NOMO-1 (cell line): ENCODE measurements around the gene PANK4.
A peak's percentile ranks its signal among the peaks of the same experiment; 100 is the strongest.
"Not testable (repeated sequence)": the region's sequence is repeated elsewhere in the genome, so short reads cannot be mapped to it uniquely, and the experiment has no call there.

Experiments
- DNase-seq, 2 experiments: peaks; one replicate each; lab custom pipeline; 2025; ENCODE audit not compliant: unreplicated experiment in 2 of 2; lab: John Stamatoyannopoulos, UW

PANK4 gene

DNA sequence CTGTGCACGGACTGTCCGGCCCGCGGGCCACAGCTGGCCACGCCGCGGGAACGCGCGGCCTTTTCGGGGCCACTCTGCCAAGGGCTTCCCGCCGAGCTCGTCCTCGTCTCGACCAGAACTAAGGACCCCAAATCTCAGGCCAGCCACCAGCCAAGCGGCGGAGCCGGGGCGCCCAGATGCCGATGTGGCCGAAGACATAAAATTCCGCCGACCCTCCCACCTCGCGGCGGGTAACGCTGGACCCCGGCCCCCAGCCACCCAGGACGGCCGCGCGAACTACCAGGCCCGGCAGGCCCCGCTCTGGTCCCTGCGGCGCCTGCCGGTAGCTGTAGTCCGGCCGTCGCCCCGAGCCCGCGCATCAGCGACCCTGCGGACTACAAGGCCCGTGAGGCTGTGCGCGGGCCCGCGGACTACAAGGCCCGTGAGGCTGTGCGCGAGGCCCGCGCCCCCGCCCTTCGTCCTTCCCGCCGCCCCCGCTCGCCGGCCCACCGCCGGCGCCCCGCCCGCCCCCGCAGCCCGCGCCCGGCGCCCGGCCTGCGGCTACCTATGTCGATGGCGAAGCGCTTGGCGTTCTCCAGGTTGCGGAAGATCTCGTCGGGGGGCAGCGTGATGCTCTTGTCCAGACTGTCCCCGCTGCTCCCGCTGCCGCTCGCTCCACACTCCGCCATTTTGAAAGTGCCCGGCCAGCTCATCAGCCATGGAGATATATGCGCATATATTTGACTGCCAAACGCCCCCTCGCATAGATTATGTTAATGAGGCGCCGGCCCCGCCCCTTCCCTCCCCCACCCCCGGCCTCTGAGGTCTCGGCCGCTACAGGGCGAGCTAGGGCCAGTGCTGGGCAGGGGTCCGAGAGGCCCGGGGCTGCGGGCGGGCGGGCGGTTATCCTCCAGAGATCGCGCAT lies at the start of gene PANK4:
Gene PANK4 (minus strand): TSS at position 677 of the 904 bp plus-strand sequence. CDS start 9 bp downstream, at position 668.
- DNase-seq: peak; percentile 86 to 91

DNA sequence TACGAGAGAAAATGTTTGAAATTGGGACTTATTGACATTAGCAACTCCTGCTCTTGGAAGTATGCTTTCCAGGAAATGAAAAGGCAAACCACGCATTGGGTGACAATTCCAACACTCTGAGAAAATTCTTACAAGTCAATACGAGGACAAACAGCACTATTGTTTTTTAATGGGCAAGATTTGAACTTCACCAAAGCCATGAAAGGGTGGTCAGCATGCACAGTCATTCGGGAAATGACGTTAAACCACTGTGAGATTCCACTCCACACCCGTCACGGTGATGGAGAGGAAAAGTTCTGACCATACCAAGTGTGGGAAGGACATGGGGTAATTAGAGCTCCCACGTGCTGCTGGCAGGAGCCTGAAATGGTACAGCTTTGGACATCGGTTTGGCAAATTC lies 48.0 kb upstream of the PANK4 start:
- DNase-seq: no peak

DNA sequence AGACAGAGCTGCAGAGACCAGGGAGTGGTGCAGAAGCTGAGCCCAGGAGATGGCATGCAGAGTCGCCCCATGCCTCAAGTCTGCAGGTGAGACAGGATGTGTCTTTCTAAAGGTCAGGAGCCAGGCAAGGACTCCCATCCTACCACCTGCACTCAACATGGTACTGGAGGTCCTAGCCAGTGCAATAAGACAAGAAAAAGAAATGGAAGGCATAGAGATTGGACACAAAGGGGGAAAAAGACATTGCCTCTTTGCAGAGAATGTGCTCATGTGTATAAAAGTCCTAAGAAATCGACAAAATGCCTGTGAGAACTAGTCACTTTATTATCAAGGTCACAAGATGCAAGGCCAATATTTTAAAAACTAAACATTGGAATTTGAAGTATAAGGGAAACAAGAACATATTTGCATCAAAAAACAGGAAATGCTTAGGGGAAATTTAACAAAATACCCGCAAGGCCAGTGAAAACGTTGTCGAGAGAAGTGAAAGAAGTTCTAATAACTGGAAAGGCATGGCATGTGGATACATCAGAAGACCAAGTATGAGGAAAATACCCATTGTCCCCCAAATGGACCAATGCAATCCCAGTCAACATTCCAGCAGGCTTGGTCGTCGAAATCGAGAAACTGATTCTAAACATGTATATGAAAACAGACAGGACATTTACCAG lies 47.0 kb upstream of the PANK4 start:
- no peak for DNase-seq

DNA sequence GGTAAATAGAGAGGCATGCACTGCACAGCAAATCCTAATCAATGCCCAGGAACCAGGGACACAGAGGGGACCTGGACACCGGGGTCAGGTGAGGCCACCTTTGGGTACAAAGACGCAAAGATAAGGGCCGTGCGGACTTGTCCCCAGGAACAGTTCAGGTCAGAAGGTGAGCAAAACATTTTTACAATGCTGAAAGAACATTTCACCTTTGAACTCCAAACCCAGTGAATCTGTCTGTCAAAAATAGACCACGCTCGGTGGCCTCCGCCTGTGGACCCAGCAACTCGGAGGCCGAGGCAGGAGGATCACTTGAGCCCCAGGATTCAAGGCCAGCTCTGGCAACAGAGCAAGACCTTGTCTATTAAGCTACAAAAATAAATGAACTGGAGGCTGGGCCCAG lies 45.0 kb upstream of the PANK4 start:
- no peak for DNase-seq

DNA sequence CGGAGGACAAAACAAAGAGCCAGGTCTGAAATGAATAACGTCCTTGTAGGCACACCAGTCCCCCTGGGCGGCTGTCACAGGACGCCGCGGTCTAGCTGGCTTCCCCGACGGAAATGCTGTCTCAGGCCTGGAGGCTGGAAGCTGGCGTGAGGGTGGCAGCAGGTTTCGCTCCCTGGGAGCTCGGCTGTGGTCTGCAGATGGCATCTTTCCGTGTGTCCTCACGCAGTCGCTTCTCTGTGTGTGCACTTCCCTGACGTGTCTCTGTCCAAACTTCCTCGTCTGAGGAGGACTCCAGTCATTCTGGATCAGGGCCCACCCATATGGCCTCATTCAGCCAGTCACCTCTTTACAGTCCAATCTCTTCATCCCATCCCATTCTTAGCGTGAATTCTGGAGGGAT lies 43.9 kb upstream of the PANK4 start:
- DNase-seq: no peak

DNA sequence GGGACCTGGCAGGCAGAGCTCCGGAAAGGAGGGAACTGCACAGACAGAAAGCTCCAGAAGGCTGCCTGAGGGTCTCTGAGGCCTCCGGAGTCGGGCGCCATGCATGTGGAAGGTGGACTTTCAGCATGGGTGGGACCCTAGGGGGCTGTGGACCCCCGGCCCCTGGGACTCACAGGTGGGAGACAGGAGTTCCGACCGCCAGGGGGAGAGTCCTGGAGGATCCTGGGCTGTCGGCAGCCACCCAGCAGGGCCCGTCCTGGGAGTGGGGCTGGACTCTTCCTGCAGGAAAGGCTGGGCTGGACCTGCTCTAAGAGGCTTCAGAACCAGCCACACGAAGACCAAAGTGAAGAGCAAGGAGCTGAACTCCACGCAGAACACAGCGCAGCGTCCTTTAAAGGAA lies 43.3 kb upstream of the PANK4 start:
- DNase-seq: not testable (repeated sequence)

DNA sequence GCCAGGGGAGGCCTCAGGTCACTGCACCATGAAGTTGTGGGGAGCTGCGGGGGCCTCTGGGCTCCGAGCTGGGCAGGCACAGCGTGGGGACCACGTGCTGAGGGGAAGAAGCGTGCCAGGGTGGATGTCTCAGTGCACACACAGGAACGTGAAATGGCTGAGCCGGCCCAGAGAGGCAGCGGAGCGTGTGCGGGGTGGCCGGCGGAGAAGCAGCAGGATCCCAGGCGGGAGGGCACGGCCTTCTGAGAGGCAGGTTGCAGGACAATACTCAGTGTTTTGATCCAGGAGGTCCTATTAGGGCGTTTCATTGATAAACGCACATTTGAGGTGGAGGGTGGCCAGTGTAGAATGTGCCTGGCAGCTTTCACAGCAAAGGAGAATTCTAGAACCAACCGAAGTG lies 42.7 kb upstream of the PANK4 start:
- DNase-seq: no peak

DNA sequence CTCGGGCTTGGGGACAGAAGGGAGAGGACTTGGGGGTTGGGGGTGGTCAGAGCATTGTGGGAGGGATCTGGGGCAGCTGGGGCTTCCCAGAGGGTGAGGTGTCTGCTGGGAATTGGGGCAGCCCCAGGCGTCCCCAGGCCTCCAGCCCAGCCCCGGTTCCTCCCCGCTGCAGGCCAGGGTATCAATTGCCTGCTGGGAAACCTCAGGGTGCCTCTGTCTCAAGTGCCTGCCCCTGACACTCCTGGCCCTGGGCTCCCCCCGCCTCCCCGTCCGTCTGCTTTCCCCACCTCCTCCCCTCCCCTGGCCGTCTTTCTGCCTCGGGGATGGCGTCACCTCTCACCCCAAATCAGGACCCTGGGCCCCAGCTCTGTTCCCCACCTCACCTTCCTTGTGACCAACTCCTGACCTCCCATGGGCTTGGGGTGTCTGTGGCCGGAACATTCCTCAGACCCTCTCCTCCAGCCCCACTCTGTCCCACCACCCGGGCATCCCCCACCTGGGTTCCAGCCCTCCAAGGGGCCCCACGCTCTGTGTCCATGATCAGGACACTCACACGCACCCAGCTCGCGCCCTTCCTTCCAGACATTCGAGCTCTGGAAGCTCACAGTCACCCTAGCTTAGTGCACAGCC lies 41.9 kb upstream of the PANK4 start:
- not testable (repeated sequence) for DNase-seq

DNA sequence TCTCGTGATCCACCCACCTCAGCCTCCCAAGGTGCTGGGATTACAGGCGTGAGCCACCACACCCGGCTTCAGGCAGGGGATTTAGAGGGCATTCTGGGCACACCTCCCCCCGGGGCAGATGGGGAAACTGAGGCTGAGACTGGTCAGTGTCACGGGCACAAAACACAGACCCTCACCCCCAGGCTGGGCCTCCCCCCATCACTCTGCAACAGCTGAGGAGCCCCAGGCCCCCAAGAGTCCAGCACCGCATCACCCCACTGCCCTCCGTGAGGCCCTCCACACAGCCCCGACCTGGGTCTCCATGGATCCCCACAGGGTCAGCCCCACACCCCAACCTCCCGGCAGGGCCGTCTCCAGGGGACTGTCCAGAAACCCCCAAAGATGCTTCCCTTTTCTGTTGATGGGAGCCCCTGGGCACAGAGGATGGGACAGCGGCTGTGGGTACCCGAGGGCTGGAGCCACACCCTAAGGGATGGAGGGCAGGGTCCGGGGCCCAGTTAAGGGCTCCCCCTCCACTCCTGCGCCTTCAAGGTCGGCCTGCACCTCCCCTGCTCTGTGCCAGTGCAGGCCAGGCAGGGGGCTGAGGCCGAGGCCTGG lies 40.8 kb upstream of the PANK4 start:
- no peak for DNase-seq

DNA sequence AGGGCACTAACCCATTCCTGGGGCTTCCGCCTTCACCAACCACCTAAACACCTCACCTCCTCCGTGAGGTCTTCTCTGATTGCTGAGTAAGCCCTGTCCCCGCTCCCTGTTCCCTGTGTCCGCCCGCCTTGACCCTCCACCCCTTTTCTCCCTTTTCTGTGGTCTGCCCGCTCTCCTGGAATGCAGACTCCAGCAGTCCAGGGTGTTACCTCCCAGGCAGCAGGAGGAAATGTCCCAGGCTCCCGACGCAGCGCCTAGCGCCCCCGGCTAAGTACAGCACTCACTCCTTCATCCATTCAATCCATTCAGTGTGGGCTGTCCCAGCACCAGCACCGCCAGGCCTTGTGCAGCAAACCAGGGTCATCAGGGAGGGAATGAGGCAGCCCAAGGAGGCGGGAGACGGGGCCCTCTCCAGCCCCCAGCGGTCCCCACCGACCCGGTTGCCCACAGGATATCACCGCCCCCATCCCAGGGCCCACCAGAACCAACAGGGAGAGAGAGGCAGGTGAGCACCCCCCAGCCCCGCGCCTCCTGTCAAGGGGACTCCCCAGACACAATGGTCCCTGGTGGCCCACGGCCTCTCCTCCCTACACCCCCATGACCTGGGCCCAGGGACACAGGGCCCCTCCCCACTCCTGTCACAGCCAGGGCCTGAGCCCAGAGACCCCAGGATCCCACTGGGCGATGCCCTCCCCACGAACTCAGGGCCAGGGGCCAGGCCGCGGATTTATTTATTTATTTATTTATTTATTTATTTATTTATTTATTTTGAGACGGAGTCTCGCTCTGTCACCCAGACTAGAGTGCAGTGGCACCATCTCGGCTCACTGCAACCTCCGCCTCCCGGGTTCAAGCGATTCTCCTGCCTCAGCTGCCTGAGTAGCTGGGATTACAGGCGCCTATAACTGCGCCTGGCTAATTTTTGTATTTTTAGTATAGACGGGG lies 40.0 kb upstream of the PANK4 start:
- DNase-seq: no peak

DNA sequence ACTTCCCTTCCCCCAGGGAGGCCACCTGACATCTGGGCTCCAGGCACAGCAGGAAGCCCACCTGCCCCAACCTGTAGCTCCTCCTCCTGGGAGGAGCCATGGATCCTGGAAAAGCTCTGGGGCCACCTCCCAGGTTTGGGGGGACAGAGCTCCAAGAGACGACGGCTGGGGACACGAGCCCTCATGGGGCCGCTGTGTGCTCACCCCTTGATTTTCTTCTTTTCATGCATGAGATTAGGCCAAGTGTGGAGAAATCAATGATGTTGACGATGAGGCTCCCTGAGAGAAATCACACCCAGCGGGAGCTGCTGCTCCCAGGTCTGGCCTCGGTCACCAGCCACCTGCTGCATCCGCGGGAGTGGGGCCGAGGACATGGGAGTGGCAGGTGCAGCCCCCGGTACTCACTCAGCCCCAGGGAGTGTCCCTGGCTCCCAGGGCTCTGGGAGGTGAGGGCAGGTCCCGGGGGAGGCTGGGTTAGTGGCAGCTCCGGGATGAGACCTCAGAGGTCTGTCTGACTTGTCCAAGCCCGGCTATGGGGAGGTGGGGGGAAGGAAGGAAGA lies 38.5 kb upstream of the PANK4 start:
- DNase-seq: no peak

DNA sequence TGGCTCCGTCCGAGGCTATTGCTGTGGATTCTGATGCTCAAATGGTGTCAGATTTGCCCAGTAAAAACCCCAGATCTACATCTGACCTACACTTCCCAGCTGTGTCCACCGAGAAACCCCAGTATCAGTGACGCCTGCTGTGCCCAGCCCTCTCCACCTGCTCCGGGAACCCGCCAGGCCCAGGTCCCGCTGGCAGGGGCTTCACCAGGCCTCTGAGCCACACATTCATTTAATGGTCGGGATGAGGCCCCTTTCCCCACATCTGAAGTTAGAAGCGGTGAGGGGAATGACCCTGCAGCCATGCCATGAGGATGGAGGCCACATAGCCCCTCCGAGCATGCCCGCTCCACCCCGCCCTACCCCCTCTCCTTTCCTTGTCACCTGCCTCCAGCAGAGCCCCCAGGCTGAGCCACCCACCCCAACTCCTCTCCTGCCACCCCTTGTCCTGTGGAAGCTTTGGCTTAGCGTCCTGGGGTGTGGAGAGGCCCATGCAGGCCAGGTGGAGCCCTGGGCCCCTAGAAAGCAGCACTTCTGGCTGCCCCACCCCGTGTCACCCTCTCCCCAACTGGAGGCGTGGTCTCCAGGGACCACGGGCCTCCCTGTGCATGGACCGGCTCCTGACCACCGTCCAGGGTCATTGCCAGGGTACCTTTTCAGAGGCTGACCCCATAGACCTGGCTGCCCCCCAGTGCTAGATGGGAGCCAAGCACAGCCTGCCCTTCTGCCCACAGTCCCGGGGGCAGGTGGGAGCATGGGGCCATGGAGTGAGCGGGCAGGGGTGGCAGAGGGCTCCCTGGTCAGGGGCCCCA lies 37.8 kb upstream of the PANK4 start:
- DNase-seq: no peak

DNA sequence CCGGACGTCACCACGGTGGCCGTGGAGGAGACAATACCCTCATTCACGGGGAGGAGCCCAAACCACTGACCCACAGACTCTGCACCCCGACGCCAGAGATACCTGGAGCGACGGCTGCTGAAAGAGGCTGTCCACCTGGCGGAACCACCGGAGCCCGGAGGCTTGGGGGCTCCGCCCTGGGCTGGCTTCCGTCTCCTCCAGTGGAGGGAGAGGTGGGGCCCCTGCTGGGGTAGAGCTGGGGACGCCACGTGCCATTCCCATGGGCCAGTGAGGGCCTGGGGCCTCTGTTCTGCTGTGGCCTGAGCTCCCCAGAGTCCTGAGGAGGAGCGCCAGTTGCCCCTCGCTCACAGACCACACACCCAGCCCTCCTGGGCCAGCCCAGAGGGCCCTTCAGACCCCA lies 36.8 kb upstream of the PANK4 start:
- DNase-seq: no peak

DNA sequence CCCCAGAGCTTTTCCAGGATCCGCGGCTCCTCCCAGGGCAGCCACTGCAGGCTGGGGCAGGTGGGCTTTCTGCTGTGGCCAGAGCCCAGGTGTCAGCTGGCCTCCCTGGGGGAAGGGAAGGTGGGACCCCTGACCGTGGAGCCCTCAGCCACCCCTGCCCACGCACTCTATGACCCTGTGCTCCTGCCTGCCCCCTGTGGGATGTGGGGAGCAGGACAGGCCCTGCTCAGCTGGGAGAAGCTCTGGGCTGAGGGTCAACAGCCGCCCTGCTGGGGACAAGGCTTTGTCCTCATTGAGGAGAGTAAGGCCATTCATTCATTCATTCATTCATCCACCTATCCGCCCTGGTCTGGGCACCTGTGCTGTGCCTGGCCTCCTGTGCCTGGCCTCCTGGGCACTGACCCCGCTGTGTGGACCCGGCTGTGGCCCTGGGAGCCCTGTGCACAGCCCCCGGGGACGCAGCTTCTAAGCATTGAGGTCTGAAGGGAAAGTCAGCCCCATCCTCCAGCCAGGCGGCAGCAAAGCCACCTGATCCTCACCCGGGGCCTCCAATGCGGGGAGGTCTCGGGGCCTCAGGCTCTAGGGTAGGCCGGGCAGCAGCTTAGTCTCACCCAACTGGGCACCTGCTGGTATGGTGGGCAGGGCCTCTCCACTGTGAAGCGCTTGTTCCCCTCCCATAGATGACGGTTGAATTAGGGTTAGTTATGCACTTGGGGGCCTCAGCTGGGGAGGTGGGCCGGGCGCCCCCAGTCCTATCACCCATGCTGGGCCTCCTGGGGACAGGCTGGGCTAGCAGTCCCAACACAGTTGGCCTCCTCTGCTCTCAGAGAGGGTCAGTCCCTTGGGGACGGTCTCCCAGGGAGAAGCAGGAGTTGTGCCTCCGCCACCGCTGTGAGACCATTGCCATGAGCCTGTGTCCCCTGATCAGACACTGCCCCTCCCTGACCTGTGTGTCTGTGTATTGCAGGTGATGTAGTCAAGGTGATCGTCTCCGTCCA lies 35.8 kb upstream of the PANK4 start:
- DNase-seq: no peak

DNA sequence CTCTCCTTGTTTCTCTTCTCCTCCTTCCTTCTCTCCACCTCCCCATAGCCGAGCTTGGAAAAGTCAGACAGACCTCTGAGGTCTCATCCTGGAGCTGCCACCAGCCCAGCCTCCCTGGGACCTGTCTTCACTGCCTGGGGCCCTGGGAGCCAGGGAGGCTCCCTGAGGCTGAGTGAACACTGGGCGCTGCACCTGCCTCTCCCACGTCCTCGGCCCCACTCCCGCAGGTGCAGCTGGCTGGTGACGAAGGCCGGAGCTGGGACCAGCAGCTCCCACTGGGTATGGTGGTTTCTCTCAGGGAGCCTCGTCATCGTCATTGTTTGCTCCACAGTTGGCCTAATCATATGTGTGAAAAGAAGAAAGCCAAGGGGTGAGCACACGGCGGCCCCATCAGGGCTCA lies 35.0 kb upstream of the PANK4 start:
- DNase-seq: no peak

DNA sequence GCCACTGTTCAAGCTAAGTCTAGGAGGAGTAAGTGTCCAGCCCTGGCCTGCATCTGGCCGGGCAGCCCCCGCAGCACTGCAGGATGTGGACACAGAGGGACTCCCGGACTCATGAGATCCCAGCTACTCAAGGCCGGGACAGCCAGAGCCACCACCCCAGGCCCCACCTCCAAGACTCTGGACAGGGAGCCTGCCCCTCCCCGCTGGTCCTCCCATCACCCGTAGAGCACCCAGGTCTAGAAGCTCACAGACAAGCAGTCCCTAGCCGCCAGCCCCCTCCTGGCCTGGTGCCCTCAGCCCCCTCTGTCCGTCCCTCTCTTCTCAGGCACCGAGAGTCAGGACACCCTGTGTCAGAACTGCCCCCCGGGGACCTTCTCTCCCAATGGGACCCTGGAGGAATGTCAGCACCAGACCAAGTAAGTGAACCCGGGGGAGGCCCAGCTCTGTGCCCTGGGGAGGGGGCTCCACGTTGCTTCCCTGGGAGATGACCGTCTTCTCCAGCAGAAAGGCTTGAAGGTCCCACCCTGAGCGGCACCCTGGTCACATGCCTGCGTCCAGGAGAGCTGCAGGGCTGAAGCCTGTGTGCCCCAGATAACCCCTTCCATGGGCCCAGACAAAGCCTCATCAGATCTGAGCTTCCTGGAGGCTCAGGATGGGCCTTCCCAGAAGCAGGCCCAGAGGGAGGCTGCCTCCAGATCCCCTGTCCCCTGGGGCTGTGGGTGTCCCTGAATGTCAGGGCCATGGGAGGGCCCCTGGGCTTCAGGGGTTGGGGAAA lies 34.1 kb upstream of the PANK4 start:
- DNase-seq: no peak
